Muscle of arm (tissue), 12 donors: Measurements from ENCODE around the gene SCAF1. TPM values are rescaled to one million over a fixed set of nuclear protein-coding genes. Genes with fewer than 3 reads are reported as not detected.

Experiments
- DNase-seq: peaks from one replicate; pipeline ENCODE4 v3.0.0-alpha.2; 2013
- polyA plus RNA-seq, 12 donors: library from polyadenylated mRNA; unstranded; fragments of 120-200 nt; gene quantifications; one replicate each; pipeline ENCODE4 v1.2.1, GENCODE V29; 2013; ENCODE audit not compliant: insufficient read length in 12 of 12

Gene SCAF1
- polyA plus RNA-seq, 12 donors = 15.6 to 44.2 (median 23.6) TPM; not detected in 1

DNA sequence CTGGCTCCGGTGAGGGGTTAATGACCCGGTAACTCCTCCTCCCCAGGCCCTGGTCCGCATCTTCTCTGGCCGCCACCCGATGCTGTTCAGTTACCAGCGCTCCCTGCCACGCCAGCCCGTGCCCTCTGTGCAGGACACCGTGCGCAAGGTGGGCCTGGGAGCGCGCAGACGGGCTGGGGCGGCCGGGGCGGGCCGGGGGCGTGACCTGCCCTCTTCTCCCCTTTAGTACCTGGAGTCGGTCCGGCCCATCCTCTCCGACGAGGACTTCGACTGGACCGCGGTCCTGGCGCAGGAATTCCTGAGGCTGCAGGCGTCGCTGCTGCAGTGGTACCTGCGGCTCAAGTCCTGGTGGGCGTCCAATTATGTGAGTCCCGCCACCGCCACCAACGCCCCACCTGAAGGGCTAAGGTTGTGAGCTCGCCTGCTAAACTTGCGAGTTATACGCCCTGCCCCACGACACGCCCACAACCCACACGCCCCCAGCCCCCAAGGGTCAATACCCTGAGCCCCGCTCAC, 59.3 kb downstream of the SCAF1 start:
- no peak for DNase-seq

- DNase-seq = no peak
Measured at GRCh38 chr19:49704888-49705642, 63.1 kb downstream of the SCAF1 start.

DNA sequence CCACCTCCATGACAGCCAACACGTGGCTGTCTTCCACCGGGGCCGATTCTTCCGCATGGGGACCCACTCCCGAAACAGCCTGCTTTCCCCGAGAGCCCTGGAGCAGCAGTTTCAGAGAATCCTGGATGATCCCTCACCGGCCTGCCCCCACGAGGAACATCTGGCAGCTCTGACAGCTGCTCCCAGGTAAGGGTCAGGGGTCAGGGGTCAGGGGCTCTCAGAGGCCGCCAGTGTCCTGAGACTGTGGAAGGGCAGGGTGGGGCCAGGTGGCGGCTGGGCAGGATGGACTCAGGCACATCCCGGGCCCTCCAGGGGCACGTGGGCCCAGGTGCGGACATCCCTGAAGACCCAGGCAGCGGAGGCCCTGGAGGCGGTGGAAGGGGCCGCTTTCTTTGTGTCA, 63.9 kb downstream of the SCAF1 start:
- no peak for DNase-seq

Other genes with a start within 250 kb of the SCAF1 start
- gene PTH2, start 218.8 kb upstream of the SCAF1 start, polyA plus RNA-seq = not detected
- under 1 TPM in 1 of 12 donors, not detected in 11; 0.13 TPM for gene GFY, start 216.8 kb upstream of the SCAF1 start, polyA plus RNA-seq
- 1 to 10 TPM in 6 of 12 donors, under 1 TPM in 4, not detected in 2; 0.68 to 1.8 (median 1.1) TPM for gene SLC17A7, start 200.7 kb upstream of the SCAF1 start, polyA plus RNA-seq
- gene PIH1D1, start 190.4 kb upstream of the SCAF1 start, polyA plus RNA-seq = 10 to 100 TPM in 11 of 12 donors, not detected in 1; 31.0 to 56.8 (median 38.9) TPM
- gene ALDH16A1, start 189.0 kb upstream of the SCAF1 start, polyA plus RNA-seq = 10 to 100 TPM in 4 of 12 donors, 1 to 10 TPM in 7, not detected in 1; 7.3 to 19.4 (median 9.1) TPM
- gene FLT3LG, start 168.0 kb upstream of the SCAF1 start, polyA plus RNA-seq = 1 to 10 TPM in 10 of 12 donors, not detected in 2; 1.8 to 8.7 (median 2.7) TPM
- 1,000 to 10,000 TPM in 11 of 12 donors, 100 to 1,000 TPM in 1; 824 to 4,594 (median 3,921) TPM for gene RPL13A, start 154.6 kb upstream of the SCAF1 start, polyA plus RNA-seq
- 1,000 to 10,000 TPM in 11 of 12 donors, not detected in 1; 2,121 to 3,613 (median 3,007) TPM for gene RPS11, start 145.8 kb upstream of the SCAF1 start, polyA plus RNA-seq
- 100 to 1,000 TPM in 11 of 12 donors, not detected in 1; 117 to 198 (median 164) TPM for gene FCGRT, start 129.5 kb upstream of the SCAF1 start, polyA plus RNA-seq
- 100 to 1,000 TPM in 1 of 12 donors, 10 to 100 TPM in 10, not detected in 1; 34.9 to 102 (median 45.9) TPM for gene RCN3, start 114.2 kb upstream of the SCAF1 start, polyA plus RNA-seq
- 10 to 100 TPM in 11 of 12 donors, not detected in 1; 25.7 to 60.7 (median 52.9) TPM for gene NOSIP, start 61.7 kb upstream of the SCAF1 start, polyA plus RNA-seq
- 1 to 10 TPM in 3 of 12 donors, under 1 TPM in 7, not detected in 2; 0.17 to 3.1 (median 0.61) TPM for gene PRRG2, start 60.9 kb upstream of the SCAF1 start, polyA plus RNA-seq
- gene PRR12, start 51.0 kb upstream of the SCAF1 start, polyA plus RNA-seq = 10 to 100 TPM in 11 of 12 donors, not detected in 1; 11.6 to 25.6 (median 14.3) TPM
- 10 to 100 TPM in 11 of 12 donors, not detected in 1; 24.2 to 56.9 (median 28.4) TPM for gene RRAS, start 2.1 kb upstream of the SCAF1 start, polyA plus RNA-seq
- 10 to 100 TPM in 11 of 12 donors, not detected in 1; 26.2 to 59.4 (median 30.9) TPM for gene IRF3, start 23.6 kb downstream of the SCAF1 start, polyA plus RNA-seq
- gene BCL2L12, start 23.7 kb downstream of the SCAF1 start, polyA plus RNA-seq = 10 to 100 TPM in 11 of 12 donors, not detected in 1; 19.7 to 31.1 (median 25.5) TPM
- gene PRMT1, start 35.1 kb downstream of the SCAF1 start, polyA plus RNA-seq = 100 to 1,000 TPM in 11 of 12 donors, not detected in 1; 158 to 200 (median 173) TPM
- 1 to 10 TPM in 6 of 12 donors, under 1 TPM in 4, not detected in 2; 0.78 to 1.5 (median 1.1) TPM for gene ADM5, start 47.4 kb downstream of the SCAF1 start, polyA plus RNA-seq
- gene CPT1C, start 48.9 kb downstream of the SCAF1 start, polyA plus RNA-seq = 10 to 100 TPM in 5 of 12 donors, 1 to 10 TPM in 5, not detected in 2; 5.6 to 14.2 (median 9.9) TPM
- gene TSKS, start 121.1 kb downstream of the SCAF1 start, polyA plus RNA-seq = 1 to 10 TPM in 3 of 12 donors, under 1 TPM in 7, not detected in 2; 0.14 to 1.4 (median 0.50) TPM
- gene AP2A1, start 124.8 kb downstream of the SCAF1 start, polyA plus RNA-seq = 10 to 100 TPM in 11 of 12 donors, not detected in 1; 44.1 to 78.6 (median 47.9) TPM
- gene FUZ, start 171.1 kb downstream of the SCAF1 start, polyA plus RNA-seq = 10 to 100 TPM in 11 of 12 donors, not detected in 1; 11.8 to 41.9 (median 16.0) TPM
- gene MED25, start 176.1 kb downstream of the SCAF1 start, polyA plus RNA-seq = 10 to 100 TPM in 11 of 12 donors, not detected in 1; 26.4 to 44.2 (median 29.5) TPM
- gene PTOV1, start 208.9 kb downstream of the SCAF1 start, polyA plus RNA-seq = 100 to 1,000 TPM in 11 of 12 donors, not detected in 1; 143 to 230 (median 174) TPM
- 10 to 100 TPM in 11 of 12 donors, not detected in 1; 17.2 to 73.0 (median 28.5) TPM for gene PNKP, start 225.4 kb downstream of the SCAF1 start, polyA plus RNA-seq
- gene AKT1S1, start 235.1 kb downstream of the SCAF1 start, polyA plus RNA-seq = 100 to 1,000 TPM in 1 of 12 donors, 10 to 100 TPM in 11; 26.0 to 219 (median 30.8) TPM
- 10 to 100 TPM in 11 of 12 donors, not detected in 1; 25.8 to 44.9 (median 32.5) TPM for gene TBC1D17, start 235.5 kb downstream of the SCAF1 start, polyA plus RNA-seq